Measurements from ENCODE around the gene CORT. TPM values are rescaled to one million over a fixed set of nuclear protein-coding genes. Genes with fewer than 3 reads are reported as not detected.

Gene CORT
- polyA plus RNA-seq, 1 experiment = not detected

- POLR2A ChIA-PET = no interaction called here
Measured at GRCh38 chr1:10434590-10434989, 15.2 kb upstream of the CORT start.

GRCh38 chr1:10437052-10437451, 12.8 kb upstream of the CORT start:
- Histone ChIP-seq H3K27ac (ENCODE audit: low read depth, low read length) (no peak overlapping the region), H3K9me3 (ENCODE audit: control insufficient read depth, insufficient read depth, low read length) (no peaks in the 10 kb centered on the region), H3K4me3 (ENCODE audit: low read depth, low read length) (no peak overlapping the region), H3K27me3 (ENCODE audit: control insufficient read depth, insufficient read depth, low read length) (no peaks in the 10 kb centered on the region)
- no peak for TF ChIP-seq CTCF (IDR thresholded peaks at IDR 0.05; ENCODE audit: low read depth, low read length)
- DNase-seq (ENCODE audit: low read depth, low spot score) = no peak
- CTCF ChIA-PET = interaction anchor here (1.5 to 3.4 kb wide), 2 partner anchors 57 to 60 kb away, joined by 5 to 21 read pairs; no protein-coding TSS in a partner anchor
- POLR2A ChIA-PET = interaction anchor here (0.6 kb wide), 1 partner anchor 600 kb away, joined by 3 read pairs; no protein-coding TSS in a partner anchor

More at GRCh38 chr1:10434590-10434989, 15.2 kb upstream of the CORT start:
- CTCF ChIA-PET = interaction anchor here (0.9 to 3.9 kb wide), 2 partner anchors 60 to 73 kb away, joined by 3 to 21 read pairs; no protein-coding TSS in a partner anchor
- TF ChIP-seq CTCF (IDR thresholded peaks at IDR 0.05; ENCODE audit: low read depth, low read length) = no peak
- H3K27ac ChIP-seq (ENCODE audit: low read depth, low read length) = no peak overlapping the region
- DNase-seq (ENCODE audit: low read depth, low spot score) = no peak
- H3K4me3 ChIP-seq (ENCODE audit: low read depth, low read length) = no peak overlapping the region
- H3K9me3 ChIP-seq (ENCODE audit: control insufficient read depth, insufficient read depth, low read length) = no peaks in the 10 kb centered on the region; the same call in 1 of the 2 replicates
- no peaks in the 10 kb centered on the region for H3K27me3 ChIP-seq (ENCODE audit: control insufficient read depth, insufficient read depth, low read length)

GRCh38 chr1:10438677-10439163, 11.1 kb upstream of the CORT start:
- DNase-seq (ENCODE audit: low read depth, low spot score) = no peak
- H3K27me3 ChIP-seq (ENCODE audit: control insufficient read depth, insufficient read depth, low read length) = no peaks in the 10 kb centered on the region
- H3K9me3 ChIP-seq (ENCODE audit: control insufficient read depth, insufficient read depth, low read length) = no peaks in the 10 kb centered on the region
- POLR2A ChIA-PET = no interaction called here
- CTCF ChIA-PET = interaction anchor here (0.6 to 3.4 kb wide), 3 partner anchors 8 to 62 kb away, joined by 3 to 21 read pairs (median 5); no protein-coding TSS in a partner anchor
- H3K4me3 ChIP-seq (ENCODE audit: low read depth, low read length) = no peak overlapping the region
- H3K27ac ChIP-seq (ENCODE audit: low read depth, low read length) = no peak overlapping the region
- TF ChIP-seq CTCF (IDR thresholded peaks at IDR 0.05; ENCODE audit: low read depth, low read length) = no peak

GRCh38 chr1:10440305-10440704, 9.5 kb upstream of the CORT start:
- no peaks in the 10 kb centered on the region for H3K9me3 ChIP-seq (ENCODE audit: control insufficient read depth, insufficient read depth, low read length)
- no peak overlapping the region for H3K4me3 ChIP-seq (ENCODE audit: low read depth, low read length)
- no peak for DNase-seq (ENCODE audit: low read depth, low spot score)
- CTCF ChIA-PET = no interaction called here
- no peaks in the 10 kb centered on the region for H3K27me3 ChIP-seq (ENCODE audit: control insufficient read depth, insufficient read depth, low read length)
- no peak for TF ChIP-seq CTCF (IDR thresholded peaks at IDR 0.05; ENCODE audit: low read depth, low read length)
- POLR2A ChIA-PET = no interaction called here
- H3K27ac ChIP-seq (ENCODE audit: low read depth, low read length) = no peak overlapping the region

GRCh38 chr1:10440794-10441193, 9.0 kb upstream of the CORT start:
- DNase-seq (ENCODE audit: low read depth, low spot score) = no peak
- POLR2A ChIA-PET = no interaction called here
- TF ChIP-seq CTCF (IDR thresholded peaks at IDR 0.05; ENCODE audit: low read depth, low read length) = no peak
- no peak overlapping the region for H3K4me3 ChIP-seq (ENCODE audit: low read depth, low read length)
- no peaks in the 10 kb centered on the region for H3K9me3 ChIP-seq (ENCODE audit: control insufficient read depth, insufficient read depth, low read length)
- CTCF ChIA-PET = no interaction called here
- H3K27ac ChIP-seq (ENCODE audit: low read depth, low read length) = no peak overlapping the region
- no peaks in the 10 kb centered on the region for H3K27me3 ChIP-seq (ENCODE audit: control insufficient read depth, insufficient read depth, low read length)

All from AG04450 (cell line).